Ureter (tissue), 1 donor: ENCODE measurements around the gene LIN37. TPM values are rescaled to one million over a fixed set of nuclear protein-coding genes. Genes with fewer than 3 reads are reported as not detected.

Source experiments
- DNase-seq: peaks from one replicate; pipeline ENCODE4 v3.0.0-alpha.2; 2020; ENCODE audit warnings: low spot score
- total RNA-seq: library from RNA; stranded (reverse); gene quantifications from one replicate; pipeline ENCODE4 v1.2.4, GENCODE V29; 2023
- donor health status: DM: yes; HTN: yes; CAD: no.

The LIN37 gene
- total RNA-seq, 1 donor from 2014 or later: 7.2 TPM

DNA sequence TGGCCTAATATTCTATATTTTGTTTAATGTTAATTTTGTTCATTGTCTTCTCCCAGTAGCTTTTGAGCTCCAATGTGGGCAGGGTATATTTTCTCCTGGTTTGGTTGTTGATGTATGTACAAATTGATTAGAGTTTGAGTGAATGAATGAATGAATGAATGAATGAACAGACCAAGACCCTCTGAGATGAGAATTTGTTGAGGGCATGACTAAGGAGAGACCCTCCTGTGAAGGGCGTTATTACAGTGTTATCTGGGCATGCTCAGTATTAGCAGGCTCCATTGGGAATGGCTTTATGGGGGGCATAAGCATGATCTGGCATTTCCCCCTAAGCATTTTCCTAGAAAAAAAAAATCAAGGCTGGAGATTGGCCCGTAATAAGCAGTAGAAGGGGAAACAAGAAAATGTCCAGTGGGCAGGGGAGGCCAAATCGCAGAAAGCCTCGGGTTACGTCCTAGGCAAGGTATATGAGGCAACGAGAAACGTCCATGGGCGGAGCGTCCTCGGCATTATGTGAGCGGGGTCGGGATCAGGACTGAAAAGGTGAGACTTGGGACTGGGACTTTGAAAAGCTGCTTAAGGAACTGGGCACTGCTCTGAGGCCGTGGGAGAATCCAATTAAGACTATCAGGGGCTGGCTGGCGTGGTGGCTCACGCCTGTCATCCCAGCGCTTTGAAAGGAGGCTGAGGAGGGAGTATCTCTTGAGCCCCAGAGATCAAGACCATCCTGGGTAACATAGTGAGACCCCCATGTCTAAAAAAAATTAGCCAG lies 26.1 kb downstream of the LIN37 start:
- DNase-seq: no peak

DNA sequence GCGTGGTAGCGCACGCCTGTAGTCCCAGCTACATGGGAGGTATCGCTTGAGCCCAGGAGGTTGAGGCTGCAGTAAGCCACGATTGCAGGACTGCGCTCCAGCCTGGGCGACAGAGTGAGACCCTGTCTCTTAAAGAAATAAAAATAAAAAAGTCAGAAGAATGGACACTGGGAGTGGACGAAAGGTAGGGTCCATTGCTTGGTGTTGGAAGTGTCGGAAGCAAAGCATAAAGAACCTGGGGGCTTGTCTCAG lies 26.6 kb downstream of the LIN37 start:
- DNase-seq: no peak

DNA sequence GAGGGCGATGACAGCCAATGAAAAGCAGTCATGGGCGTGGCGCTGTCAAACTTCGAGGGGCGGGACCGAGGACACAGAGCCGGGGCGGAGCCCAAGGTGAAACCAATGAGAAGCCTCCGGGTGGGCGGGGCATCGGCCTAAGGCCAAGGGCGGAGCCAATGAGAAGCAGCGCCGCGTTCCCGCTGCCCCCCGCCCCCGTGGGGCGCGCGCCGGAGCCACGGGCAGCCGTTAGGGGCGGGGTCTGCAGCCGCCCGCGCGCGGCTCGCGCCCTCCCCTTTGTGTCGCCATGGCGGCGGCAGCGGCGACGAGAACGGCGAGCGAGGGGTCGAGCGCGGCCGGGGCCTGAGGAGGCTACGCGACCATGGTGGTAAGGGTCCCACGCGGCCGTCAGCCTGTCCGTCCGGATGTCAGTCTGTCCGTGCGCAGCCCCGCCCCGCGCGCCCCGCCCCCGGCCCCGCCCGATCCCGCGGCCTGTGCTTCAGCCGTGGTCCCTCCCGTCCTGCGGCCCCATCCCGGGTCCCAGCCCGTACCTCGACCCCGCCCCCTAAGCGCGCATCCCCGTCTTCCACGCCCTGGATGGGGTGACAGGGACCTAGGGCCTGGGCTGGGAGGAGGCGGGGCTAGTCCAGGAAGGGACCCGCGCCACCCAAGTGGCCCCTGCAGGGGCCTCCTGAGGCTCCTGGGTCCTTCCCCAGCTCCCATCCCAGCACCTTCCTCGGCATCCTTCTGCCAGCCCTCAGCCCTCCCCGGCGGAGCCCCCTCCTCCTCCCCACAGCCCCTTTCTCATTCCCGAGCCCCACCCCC lies 27.1 kb downstream of the LIN37 start, which contains the start of gene ARHGAP33:
ARHGAP33 (plus strand) TSS at position 267 of the 804 bp plus-strand sequence; CDS start at position 362, 95 bp downstream.
- DNase-seq: peak; percentile 98

DNA sequence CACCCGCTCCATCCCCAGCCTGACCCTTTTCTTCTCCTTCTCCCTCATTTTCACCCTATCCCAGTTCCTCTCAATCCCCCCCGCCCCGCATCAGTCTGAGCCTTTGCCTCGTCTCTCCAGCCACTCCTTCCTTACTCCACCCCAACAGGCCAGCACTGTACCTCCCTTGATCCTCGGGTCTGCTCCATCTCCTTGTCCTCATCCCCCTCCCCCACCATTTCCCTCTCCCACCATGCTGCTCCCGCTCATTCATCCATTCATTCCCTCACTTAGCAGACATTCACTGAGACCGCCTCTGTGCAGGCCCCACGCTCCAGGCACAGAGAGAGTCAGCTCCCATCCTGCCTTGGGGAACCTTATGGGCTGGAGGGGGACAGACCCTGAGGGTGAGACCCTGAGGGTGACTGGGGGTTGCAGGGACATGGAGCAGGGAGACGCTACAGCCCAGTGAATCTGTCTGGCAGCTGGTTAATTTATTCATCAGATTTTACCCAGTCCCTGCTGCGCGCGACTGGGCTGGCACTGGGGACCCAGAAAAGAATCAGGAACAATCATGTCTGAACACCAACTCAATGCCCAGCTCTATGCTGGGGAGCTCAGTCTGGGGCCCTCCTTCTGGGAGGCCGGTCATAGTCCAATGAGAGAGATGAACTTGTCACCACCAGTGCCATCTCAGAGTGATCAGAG lies 27.9 kb downstream of the LIN37 start:
- no peak for DNase-seq

DNA sequence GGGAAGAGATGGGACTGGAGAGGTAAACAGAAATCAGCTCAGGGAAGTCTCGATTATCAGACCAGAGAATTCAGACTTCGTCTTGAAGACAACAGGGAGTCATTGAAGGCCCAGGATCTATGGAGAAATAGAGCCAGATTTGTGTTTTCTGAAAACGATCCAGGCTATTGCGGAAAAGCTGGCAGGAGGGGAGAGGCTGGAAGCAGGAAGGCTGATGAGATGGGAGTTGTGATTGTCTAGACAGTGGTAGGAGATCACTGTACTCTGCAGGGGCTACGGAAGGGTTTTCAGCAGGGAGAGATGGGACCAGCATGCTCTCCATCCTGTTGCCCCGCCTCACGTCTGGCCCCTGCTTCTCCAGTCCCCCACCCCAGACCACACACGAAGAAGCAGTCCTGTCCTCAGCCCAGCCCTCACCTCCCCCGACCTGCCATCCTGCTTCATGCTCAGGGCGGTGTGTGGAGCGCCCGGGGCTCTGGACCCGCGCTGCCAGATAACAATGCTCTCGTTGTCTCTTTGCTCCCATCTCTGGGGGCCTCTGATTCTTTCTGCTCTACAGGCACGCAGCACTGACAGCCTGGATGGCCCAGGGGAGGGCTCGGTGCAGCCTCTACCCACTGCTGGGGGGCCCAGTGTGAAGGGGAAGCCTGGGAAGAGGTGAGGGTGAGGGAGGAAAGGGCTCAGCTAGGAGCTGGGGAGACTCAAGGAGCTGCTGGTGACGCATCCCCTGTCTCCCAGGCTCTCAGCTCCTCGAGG lies 28.9 kb downstream of the LIN37 start:
- DNase-seq: peak; percentile 34

DNA sequence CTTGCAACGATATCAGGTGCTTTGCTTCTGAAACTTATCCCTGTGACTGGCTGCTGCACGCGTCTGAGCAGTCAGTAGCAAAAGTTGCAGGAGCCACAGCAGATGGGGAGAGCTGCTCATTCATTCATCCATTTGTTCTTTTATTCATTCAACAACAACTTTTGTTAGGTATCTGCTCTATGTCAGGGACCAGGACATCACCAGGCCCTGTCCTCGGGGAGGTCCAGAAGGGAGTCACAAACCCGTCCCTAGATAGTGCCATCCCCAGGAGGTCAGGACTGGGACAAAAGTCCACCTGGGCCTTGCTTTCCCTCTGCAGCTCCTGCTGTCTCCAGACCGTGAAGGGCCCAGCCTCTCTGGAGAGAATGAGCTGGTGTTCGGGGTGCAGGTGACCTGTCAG lies 29.6 kb downstream of the LIN37 start:
- DNase-seq: no peak

DNA sequence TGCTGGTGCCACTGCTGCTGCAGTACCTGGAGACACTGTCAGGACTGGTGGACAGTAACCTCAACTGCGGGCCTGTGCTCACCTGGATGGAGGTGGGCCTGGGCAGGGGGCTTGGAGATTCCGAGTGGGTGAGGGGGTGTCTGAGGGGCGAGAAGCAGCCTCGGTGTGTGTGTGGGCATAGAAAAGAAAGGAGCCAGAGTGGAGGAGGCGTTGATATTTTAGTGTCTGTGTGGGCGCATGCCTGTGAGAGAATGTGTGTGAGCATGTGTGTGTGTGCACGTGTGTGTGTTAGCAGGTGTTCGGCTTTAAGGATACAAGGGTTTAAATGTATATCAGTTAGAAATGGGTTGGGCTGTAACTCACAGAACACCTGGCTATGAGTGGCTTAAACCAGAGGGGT lies 30.7 kb downstream of the LIN37 start:
- DNase-seq: no peak

DNA sequence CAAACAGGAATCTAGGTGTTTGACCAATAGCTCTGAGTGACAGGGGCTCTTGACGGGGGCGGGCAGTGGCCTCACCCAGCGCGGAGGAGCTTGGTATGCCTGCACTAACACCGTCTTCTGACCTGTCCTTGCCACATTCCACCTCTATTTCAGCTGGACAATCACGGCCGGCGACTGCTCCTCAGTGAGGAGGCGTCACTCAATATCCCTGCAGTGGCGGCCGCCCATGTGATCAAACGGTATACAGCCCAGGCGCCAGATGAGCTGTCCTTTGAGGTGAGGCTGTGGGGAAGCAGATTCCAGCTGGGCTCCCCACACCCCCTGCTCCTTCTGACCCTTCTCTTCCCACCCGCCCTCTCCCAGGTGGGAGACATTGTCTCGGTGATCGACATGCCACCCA lies 31.7 kb downstream of the LIN37 start:
- DNase-seq: no peak

DNA sequence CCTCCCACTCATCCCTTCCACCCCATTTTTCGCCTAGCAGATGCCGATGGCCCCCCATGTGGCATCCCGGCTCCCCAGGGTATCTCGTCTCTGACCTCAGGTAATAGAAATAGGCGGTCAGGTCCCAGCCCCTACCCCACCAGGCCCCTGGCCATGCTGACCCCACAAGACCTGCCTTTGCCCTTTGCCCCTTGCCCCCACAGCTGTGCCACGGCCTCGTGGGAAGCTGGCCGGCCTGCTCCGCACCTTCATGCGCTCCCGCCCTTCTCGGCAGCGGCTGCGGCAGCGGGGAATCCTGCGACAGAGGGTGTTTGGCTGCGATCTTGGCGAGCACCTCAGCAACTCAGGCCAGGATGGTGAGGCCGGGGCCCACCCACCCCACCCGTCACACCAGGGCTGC lies 32.3 kb downstream of the LIN37 start:
- no peak for DNase-seq

DNA sequence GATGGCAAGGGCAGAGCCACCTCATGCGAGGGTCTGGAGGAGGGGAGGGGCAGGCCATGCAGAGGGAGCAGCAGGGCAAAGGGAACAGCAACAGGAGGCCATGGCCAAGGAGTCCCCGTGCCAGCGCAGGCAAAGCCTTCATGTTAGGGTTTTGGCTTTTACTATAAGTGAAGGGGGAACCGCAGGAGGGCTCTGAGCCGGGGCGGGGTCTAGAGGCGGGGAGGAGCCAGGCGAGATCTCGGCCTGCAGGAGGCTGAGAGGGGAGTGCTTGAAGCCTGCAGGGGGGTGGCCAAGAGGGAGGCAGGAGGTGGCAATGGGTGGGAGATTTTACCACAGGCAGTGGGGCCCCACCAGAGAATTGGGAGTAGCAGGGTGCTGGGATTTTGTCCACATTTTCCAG lies 33.3 kb downstream of the LIN37 start:
- no peak for DNase-seq

DNA sequence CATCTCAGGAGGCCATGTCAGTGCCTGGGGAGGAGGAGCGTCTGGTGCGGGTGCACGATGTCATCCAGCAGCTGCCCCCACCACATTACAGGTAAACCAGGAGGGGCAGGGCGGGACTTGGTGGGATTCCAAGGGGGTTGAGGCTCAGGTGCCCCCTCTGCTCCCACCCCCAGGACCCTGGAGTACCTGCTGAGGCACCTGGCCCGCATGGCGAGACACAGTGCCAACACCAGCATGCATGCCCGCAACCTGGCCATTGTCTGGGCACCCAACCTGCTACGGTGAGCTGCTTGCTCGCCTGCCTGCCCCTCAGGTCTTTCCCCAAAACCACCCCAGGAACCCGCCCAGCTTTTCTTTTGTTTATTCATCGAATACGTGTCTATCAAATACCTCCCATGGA lies 34.2 kb downstream of the LIN37 start:
- DNase-seq: no peak

DNA sequence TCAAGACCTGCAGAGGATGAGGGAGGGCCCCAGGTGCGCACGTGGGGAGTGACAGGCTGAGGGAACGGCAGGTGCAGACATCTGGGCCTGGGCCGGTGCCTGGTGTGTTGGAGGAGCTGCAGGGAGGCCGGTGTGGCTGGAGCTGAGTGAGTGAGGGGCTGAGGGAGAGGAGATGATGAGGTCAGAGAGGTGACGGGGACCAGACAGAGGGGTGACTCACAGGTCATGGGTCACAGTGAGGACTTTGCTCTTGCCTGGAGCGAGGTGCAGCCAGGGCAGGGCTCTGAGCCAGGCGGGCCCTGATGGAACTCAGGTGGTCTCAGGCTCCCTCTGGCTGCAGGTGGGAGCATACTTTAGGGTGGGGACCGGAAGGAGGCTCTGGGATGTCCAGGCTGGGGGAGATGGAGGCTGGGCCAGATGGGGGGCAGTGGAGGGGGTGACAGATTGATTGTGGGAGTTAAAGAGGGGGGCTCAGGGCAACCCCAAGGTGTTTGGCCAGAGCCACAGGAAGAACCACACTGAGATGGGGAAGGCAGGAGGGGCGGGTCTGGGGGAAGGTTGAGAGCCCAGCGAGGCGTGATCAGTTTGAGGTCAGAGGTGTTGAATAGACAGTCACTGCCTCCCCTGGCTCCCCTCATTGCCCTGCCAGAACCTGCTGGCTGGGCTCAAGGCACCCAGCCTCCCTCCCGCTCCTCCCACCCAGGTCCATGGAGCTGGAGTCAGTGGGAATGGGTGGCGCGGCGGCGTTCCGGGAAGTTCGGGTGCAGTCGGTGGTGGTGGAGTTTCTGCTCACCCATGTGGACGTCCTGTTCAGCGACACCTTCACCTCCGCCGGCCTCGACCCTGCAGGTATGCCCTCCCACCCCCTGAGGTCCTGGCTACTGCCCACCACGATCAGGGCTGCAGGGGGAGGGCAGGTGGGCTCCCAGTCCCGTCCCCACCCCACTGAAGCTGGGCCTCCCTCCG lies 35.4 kb downstream of the LIN37 start:
- no peak for DNase-seq

DNA sequence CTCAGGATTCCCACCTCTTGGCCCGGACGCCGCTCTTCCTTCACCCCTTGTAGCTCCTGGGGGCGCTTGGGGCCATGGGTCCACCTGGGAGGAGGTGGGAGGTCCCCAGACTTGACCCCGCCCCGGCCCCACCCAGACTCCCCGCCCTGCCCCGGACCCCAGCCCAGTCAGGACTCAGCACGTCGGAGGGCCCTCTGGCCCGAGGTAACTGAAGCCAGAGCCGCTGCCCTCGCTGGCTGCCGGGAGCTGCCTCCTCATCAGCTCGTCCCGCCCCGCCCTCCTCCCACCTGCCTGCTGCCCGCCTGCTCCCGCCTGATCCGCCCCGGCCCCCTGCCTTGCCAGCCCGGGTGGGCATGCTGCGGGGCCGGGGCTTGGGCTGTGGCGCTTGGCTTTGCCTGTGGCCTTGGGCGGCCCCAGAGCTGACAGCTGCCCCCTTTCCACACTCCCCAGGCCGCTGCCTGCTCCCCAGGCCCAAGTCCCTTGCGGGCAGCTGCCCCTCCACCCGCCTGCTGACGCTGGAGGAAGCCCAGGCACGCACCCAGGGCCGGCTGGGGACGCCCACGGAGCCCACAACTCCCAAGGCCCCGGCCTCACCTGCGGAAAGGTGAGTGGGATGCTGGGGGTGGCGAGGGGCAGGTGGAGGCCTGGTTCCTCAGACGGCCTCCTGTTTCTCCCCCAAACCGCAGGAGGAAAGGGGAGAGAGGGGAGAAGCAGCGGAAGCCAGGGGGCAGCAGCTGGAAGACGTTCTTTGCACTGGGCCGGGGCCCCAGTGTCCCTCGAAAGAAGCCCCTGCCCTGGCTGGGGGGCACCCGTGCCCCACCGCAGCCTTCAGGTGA lies 36.3 kb downstream of the LIN37 start:
- no peak for DNase-seq

DNA sequence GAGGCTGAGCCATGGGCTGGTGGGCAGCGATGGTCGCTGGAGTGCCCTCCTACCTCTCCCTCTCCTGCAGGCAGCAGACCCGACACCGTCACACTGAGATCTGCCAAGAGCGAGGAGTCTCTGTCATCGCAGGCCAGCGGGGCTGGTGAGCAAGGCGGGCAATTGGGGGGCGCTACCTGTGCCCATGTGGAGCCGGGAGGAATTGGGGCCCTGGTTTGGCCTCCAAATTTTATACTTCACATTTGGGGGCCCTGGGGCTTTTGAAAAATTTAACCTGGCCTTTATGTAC lies 36.9 kb downstream of the LIN37 start:
- no peak for DNase-seq

DNA sequence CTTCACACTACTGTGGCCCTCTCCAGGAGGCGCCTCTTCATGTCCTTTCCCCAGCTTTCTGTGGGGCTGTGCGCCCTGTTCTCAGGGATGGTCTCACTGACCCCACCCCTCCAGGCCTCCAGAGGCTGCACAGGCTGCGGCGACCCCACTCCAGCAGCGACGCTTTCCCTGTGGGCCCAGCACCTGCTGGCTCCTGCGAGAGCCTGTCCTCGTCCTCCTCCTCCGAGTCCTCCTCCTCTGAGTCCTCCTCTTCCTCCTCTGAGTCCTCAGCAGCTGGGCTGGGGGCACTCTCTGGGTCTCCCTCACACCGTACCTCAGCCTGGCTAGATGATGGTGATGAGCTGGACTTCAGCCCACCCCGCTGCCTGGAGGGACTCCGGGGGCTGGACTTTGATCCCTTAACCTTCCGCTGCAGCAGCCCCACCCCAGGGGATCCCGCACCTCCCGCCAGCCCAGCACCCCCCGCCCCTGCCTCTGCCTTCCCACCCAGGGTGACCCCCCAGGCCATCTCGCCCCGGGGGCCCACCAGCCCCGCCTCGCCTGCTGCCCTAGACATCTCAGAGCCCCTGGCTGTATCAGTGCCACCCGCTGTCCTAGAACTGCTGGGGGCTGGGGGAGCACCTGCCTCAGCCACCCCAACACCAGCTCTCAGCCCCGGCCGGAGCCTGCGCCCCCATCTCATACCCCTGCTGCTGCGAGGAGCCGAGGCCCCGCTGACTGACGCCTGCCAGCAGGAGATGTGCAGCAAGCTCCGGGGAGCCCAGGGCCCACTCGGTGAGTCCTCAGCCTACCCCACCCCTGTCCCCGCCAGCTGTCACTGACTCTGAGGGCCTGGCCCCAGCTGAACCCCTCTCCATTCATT lies 38.2 kb downstream of the LIN37 start:
- DNase-seq: no peak

DNA sequence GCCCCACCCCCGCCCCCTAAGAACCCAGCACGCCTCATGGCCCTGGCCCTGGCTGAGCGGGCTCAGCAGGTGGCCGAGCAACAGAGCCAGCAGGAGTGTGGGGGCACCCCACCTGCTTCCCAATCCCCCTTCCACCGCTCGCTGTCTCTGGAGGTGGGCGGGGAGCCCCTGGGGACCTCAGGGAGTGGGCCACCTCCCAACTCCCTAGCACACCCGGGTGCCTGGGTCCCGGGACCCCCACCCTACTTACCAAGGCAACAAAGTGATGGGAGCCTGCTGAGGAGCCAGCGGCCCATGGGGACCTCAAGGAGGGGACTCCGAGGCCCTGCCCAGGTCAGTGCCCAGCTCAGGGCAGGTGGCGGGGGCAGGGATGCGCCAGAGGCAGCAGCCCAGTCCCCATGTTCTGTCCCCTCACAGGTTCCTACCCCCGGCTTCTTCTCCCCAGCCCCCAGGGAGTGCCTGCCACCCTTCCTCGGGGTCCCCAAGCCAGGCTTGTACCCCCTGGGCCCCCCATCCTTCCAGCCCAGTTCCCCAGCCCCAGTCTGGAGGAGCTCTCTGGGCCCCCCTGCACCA lies 38.9 kb downstream of the LIN37 start:
- no peak for DNase-seq

DNA sequence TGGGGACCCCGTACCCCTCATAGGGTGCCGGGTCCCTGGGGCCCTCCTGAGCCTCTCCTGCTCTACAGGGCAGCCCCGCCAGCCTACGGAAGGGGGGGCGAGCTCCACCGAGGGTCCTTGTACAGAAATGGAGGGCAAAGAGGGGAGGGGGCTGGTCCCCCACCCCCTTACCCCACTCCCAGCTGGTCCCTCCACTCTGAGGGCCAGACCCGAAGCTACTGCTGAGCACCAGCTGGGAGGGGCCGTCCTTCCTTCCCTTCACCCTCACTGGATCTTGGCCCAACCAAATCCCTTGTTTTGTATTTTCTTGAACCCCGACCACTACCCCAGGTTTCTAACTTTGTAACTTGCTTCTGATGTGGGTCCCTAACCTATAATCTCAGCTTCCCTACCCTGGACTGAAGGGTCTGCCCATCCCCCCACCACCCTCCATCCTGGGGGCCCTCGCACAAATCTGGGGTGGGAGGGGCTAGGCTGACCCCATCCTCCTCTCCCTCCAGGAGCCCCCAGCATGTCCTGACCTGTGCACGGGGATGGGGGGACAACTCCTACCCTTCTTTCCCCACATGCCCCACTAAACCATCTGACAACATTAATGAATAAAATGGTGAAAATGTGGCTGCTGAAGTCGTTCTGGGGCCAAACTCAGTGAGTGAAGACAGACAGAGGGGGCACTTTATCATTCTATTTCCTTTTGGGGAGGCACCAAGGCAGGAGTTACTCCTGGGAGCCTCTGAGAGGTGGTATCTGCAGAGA lies 40.0 kb downstream of the LIN37 start:
- DNase-seq: no peak
